22Rv1 (cell line): ENCODE data around the gene CSGALNACT2.

Experiments
- ZFX ChIP-seq: fragments of 450-650 bp; IDR thresholded peaks from 2 replicates; pipeline ENCODE4 v1.6.1; 2017; ENCODE audit warnings: antibody characterized with exemption, borderline replicate concordance
- TF ChIP-seq, protein P1 (sequence below): fragments of 450-650 bp; IDR thresholded peaks from 2 replicates; pipeline ENCODE4 v1.5.1; 2017; ENCODE audit warnings: mild to moderate bottlenecking

GRCh38 chr10:43231523-43232078 is 93.4 kb downstream of the CSGALNACT2 start:
- no peak for TF ChIP-seq ZFX
- TF ChIP-seq, protein P1, sequence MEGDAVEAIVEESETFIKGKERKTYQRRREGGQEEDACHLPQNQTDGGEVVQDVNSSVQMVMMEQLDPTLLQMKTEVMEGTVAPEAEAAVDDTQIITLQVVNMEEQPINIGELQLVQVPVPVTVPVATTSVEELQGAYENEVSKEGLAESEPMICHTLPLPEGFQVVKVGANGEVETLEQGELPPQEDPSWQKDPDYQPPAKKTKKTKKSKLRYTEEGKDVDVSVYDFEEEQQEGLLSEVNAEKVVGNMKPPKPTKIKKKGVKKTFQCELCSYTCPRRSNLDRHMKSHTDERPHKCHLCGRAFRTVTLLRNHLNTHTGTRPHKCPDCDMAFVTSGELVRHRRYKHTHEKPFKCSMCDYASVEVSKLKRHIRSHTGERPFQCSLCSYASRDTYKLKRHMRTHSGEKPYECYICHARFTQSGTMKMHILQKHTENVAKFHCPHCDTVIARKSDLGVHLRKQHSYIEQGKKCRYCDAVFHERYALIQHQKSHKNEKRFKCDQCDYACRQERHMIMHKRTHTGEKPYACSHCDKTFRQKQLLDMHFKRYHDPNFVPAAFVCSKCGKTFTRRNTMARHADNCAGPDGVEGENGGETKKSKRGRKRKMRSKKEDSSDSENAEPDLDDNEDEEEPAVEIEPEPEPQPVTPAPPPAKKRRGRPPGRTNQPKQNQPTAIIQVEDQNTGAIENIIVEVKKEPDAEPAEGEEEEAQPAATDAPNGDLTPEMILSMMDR, result no peak
